LoVo (cell line): Measurements from ENCODE around the gene IL5RA.
A peak's percentile ranks its signal among the peaks of the same experiment; 100 is the strongest.

Experiments
- DNase-seq: peaks from one replicate; pipeline ENCODE4 v3.0.0-alpha.2; 2016; ENCODE audit warnings: low spot score

Gene IL5RA

GRCh38 chr3:3066378-3066777, 43.8 kb downstream of the IL5RA start:
- DNase-seq, result no peak

- peak; percentile 53 for DNase-seq
Measured at GRCh38 chr3:3065876-3066275, 44.3 kb downstream of the IL5RA start.

- DNase-seq, result no peak
Measured at GRCh38 chr3:3064297-3064696, 45.9 kb downstream of the IL5RA start.

- no peak for DNase-seq
Measured at GRCh38 chr3:3059645-3060044, 50.5 kb downstream of the IL5RA start.

GRCh38 chr3:3053974-3054373, 56.2 kb downstream of the IL5RA start:
- no peak for DNase-seq

GRCh38 chr3:3038201-3038991, 71.8 kb downstream of the IL5RA start:
- DNase-seq, result peak; percentile 34

GRCh38 chr3:3037156-3037555, 73.0 kb downstream of the IL5RA start:
- no peak for DNase-seq

GRCh38 chr3:3031326-3031725, 78.8 kb downstream of the IL5RA start:
- DNase-seq, result no peak

- no peak for DNase-seq
Measured at GRCh38 chr3:3027976-3028567, 82.1 kb downstream of the IL5RA start.

- no peak for DNase-seq
Measured at GRCh38 chr3:3023111-3023745, 86.9 kb downstream of the IL5RA start.

- no peak for DNase-seq
Measured at GRCh38 chr3:3020209-3020608, 90.0 kb downstream of the IL5RA start.
